HepG2 (cell line): ENCODE measurements around the gene HSD17B8. TPM values are rescaled to one million over a fixed set of nuclear protein-coding genes. Genes with fewer than 3 reads are reported as not detected.

Experiments
- ATAC-seq: fragments of 200-7000 bp; cut with Tn5 transposase; 3 replicates; pipeline ENCODE4 v1.9.1; 2020; ENCODE audit warnings: mild to moderate bottlenecking, moderate library complexity
- BruUV-seq: library from RNA; stranded (reverse); fragments of 400-500 nt; replicated peaks from 2 replicates; lab custom pipeline; 2021; lab: Mats Ljungman, UMichigan
- CTCF ChIA-PET: fragments of 300-600 bp; formaldehyde crosslinking; extraction: SDS; loops from one replicate; lab custom pipeline; 2021; ENCODE audit warnings: low total read pairs, inconsistent platforms, low intra/inter-chr PET ratio; lab: Yijun Ruan, JAX
- POLR2A ChIA-PET: fragments of 350-600 bp; sonication (Branson Sonifier 250); formaldehyde crosslinking; loops from one replicate; lab custom pipeline; 2020; ENCODE audit warnings: antibody characterized with exemption, inconsistent platforms; lab: Yijun Ruan, JAX
- DNase-seq: peaks from one replicate; pipeline ENCODE4 v3.0.0-alpha.2; 2015; ENCODE audit warnings: low spot score
- FAIRE-seq: peaks from 3 replicates; lab custom pipeline; 2011; peaks lifted over from hg19 to GRCh38; lab: Jason Lieb, UNC
- H2AFZ ChIP-seq: one replicate; pipeline ENCODE4 v1.6.1; 2011; ENCODE audit warnings: low read length, inconsistent platforms
- H3K27ac ChIP-seq: fragments of 300-600 bp; 3 replicates; pipeline ENCODE4 v1.8.0; 2011; ENCODE audit warnings: mixed run types, mild to moderate bottlenecking, mixed read lengths, low read length, inconsistent platforms; ENCODE audit not compliant: insufficient read depth; ENCODE audit errors: extremely low read length
- H3K27me3 ChIP-seq, 2 experiments: fragments of 200-600 bp in 1 of 2; 2 replicates in 1 of 2; 3 replicates in 1 of 2; pipeline versions ENCODE4 v1.6.0 to v1.8.0; 2011; ENCODE audit warnings: low read length in 2 of 2, mild to moderate bottlenecking in 2 of 2, moderate library complexity in 2 of 2, inconsistent platforms in 1 of 2; ENCODE audit not compliant: insufficient read depth in 2 of 2, control insufficient read depth in 1 of 2
- H3K36me3 ChIP-seq, 2 experiments: fragments of 200-600 bp in 1 of 2; replicated peaks in 1 of 2; 2 replicates in 1 of 2; 3 replicates in 1 of 2; pipeline versions ENCODE4 v1.5.1 to v1.8.0; 2011; ENCODE audit warnings: low read length in 2 of 2, inconsistent platforms in 1 of 2; ENCODE audit not compliant: insufficient read depth in 2 of 2, control insufficient read depth in 1 of 2
- H3K4me1 ChIP-seq: 2 replicates; pipeline ENCODE4 v1.5.1; 2012; ENCODE audit warnings: low read length, inconsistent platforms; ENCODE audit not compliant: insufficient read depth
- H3K4me2 ChIP-seq: 2 replicates; pipeline ENCODE4 v1.6.0; 2011; ENCODE audit warnings: low read depth, low read length, inconsistent platforms
- H3K4me3 ChIP-seq, 3 experiments: fragments of 200-600 bp in 1 of 3; sonication (generic), shearing (Covaris generic) in 1 of 3; replicated peaks in 1 of 3; 2 replicates each; pipeline ENCODE4 v1.5.1; 2011 to 2016; ENCODE audit warnings: low read length in 3 of 3, inconsistent platforms in 2 of 3, low read depth in 2 of 3, mild to moderate bottlenecking in 2 of 3, control low read depth in 1 of 3, mixed read lengths in 1 of 3; ENCODE audit not compliant: insufficient read depth in 1 of 3
- H3K79me2 ChIP-seq: one replicate; pipeline ENCODE4 v1.6.1; 2011; ENCODE audit warnings: low read length, inconsistent platforms; ENCODE audit not compliant: insufficient read depth
- H3K9ac ChIP-seq: 2 replicates; pipeline ENCODE4 v1.6.0; 2011; ENCODE audit warnings: mild to moderate bottlenecking, low read depth, low read length, inconsistent platforms; ENCODE audit not compliant: insufficient read depth
- H3K9me3 ChIP-seq: 2 replicates; pipeline ENCODE4 v1.5.1; 2012; ENCODE audit warnings: mild to moderate bottlenecking, low read length
- H4K20me1 ChIP-seq: 2 replicates; pipeline ENCODE4 v1.6.0; 2011; ENCODE audit warnings: inconsistent platforms, mild to moderate bottlenecking, low read length, moderate library complexity; ENCODE audit not compliant: insufficient read depth
- CEBPB ChIP-seq: IDR thresholded peaks from 2 replicates; pipeline ENCODE4 v1.6.1; 2011; ENCODE audit warnings: low read depth, low read length, improper control_type of control experiment, borderline replicate concordance
- KAT2B ChIP-seq: fragments of 150-350 bp; IDR thresholded peaks from 2 replicates; pipeline ENCODE4 v1.6.1; 2014; ENCODE audit warnings: low read depth, low read length, borderline replicate concordance
- PAWR ChIP-seq: sonication (generic); formaldehyde crosslinking; IDR thresholded peaks from 2 replicates; pipeline ENCODE4 v1.4.0; 2020; ENCODE audit warnings: missing genetic modification reagents, mild to moderate bottlenecking, borderline replicate concordance
- PREB ChIP-seq: sonication (generic); formaldehyde crosslinking; IDR thresholded peaks from 2 replicates; pipeline ENCODE4 v1.4.0; 2020; ENCODE audit warnings: missing genetic modification reagents
- PRPF4 ChIP-seq: fragments of 200-400 bp; formaldehyde crosslinking; IDR thresholded peaks from 2 replicates; pipeline ENCODE4 v1.6.1; 2016; ENCODE audit warnings: low read length, low read depth; ENCODE audit not compliant: poor library complexity, severe bottlenecking
- ZBTB4 ChIP-seq: sonication (generic); formaldehyde crosslinking; IDR thresholded peaks from 2 replicates; pipeline ENCODE4 v1.4.0; 2020; ENCODE audit warnings: missing genetic modification reagents, mild to moderate bottlenecking, borderline replicate concordance
- ZC3H4 ChIP-seq: sonication (generic); formaldehyde crosslinking; IDR thresholded peaks from 2 replicates; pipeline ENCODE4 v1.4.0; 2020; ENCODE audit warnings: missing genetic modification reagents, borderline replicate concordance
- ZFAT ChIP-seq: sonication (generic); formaldehyde crosslinking; conservative IDR thresholded peaks from 2 replicates; pipeline ENCODE4 v1.8.1; 2023; ENCODE audit warnings: missing genetic modification reagents, inconsistent platforms
- ZMAT3 ChIP-seq: sonication (generic); formaldehyde crosslinking; conservative IDR thresholded peaks from 2 replicates; pipeline ENCODE4 v1.7.0; 2021; ENCODE audit warnings: missing genetic modification reagents
- ZNF615 ChIP-seq: sonication (generic); formaldehyde crosslinking; IDR thresholded peaks from 2 replicates; pipeline ENCODE4 v1.5.0; 2020; ENCODE audit warnings: mild to moderate bottlenecking, missing genetic modification reagents, borderline replicate concordance
- WGBS: methylation state at CpG from one replicate; pipeline ENCODE4 v1.1.6; 2017; ENCODE audit warnings: low lambda C conversion rate; 5-methylcytosine and 5-hydroxymethylcytosine counted together
- in situ Hi-C: cut with HindIII; loops from 2 replicates; pipeline ENCODE4 v1.10.0; 2017; ENCODE audit warnings: low pct_unique_long_range_greater_than_20kb; ENCODE audit not compliant: extremely low pct_ligation_motif_present
- intact Hi-C: fragments of 100-400 bp; cut with micrococcal nuclease; formaldehyde crosslinking; loops from one replicate; pipeline ENCODE4 v1.10.0; 2022; ENCODE audit not compliant: unreplicated experiment
- polyA plus RNA-seq, 8 experiments: library from polyadenylated mRNA; depleted of rRNA in 3 of 8; stranded (reverse) in 7 of 8; unstranded in 1 of 8; fragments of >200 nt; fragmentation: Illumina TruSeq in 4 of 8; extraction: Trizol in 4 of 8; gene quantifications; 2 replicates each; pipeline versions ENCODE4 v1.2.1 to v1.2.3, GENCODE V29; 2011 to 2016; ENCODE audit warnings: low read depth in 4 of 8, missing spikeins in 1 of 8, mixed read lengths in 1 of 8; ENCODE audit not compliant: insufficient read depth in 1 of 8
- total RNA-seq, 5 experiments: library from RNA; depleted of rRNA; stranded (reverse); fragments of >200 nt; fragmentation: Illumina TruSeq; extraction: Trizol; gene quantifications; 2 replicates each; pipeline ENCODE4 v1.2.3, GENCODE V29; 2016; ENCODE audit warnings: low read depth in 1 of 5

The HSD17B8 gene
- total and polyA plus RNA-seq, 2 of the 13 experiments (the other 11 are each of a cell fraction or from before 2014, with no cell fraction given): 12.6 to 20.1 TPM

GRCh38 chr6:33237741-33238140, 33.3 kb downstream of the HSD17B8 start:
- ChIA-PET POLR2A (interaction anchor here (0.8 to 3.4 kb wide), 2 partner anchors 11 to 29 kb away, joined by 3 to 16 read pairs; partner anchors contain the start of gene RING1), CTCF (no interaction called here)
- Histone ChIP-seq H3K27me3 (peaks cover 2 to 44% of the 10 kb centered on the region in 2 experiments; a peak in 4 of 5 replicates), H3K4me1 (no peaks in the 10 kb centered on the region), H4K20me1 (no peaks in the 10 kb centered on the region), H3K9ac (no peak overlapping the region), H3K4me3 (no peak overlapping the region), H3K36me3 (no peaks in the 10 kb centered on the region), H3K79me2 (no peaks in the 10 kb centered on the region), H2AFZ (no peak overlapping the region), H3K9me3 (no peaks in the 10 kb centered on the region), H3K27ac (no peak overlapping the region), H3K4me2 (no peak overlapping the region)
- WGBS: 15% methylated on average over 2 of the region's 2 CpGs
- ATAC-seq (no peak), DNase-seq (no peak), FAIRE-seq (no peak)
- in situ Hi-C loops (no loop called here), intact Hi-C loops (no loop called here)
- BruUV-seq: no TSS peak
- TF ChIP-seq PRPF4: no peak
- TF ChIP-seq ZMAT3 (CRISPR knock-in tag): no peak
- TF ChIP-seq CEBPB: peak; percentile 17; the same call in 1 of the 2 replicates
- TF ChIP-seq ZBTB4 (CRISPR knock-in tag): no peak

GRCh38 chr6:33241968-33242367, 37.5 kb downstream of the HSD17B8 start:
- no peak for ATAC-seq
- Histone ChIP-seq H3K9me3 (no peaks in the 10 kb centered on the region), H4K20me1 (no peaks in the 10 kb centered on the region), H3K4me2 (no peak overlapping the region), H3K4me3 (no peak overlapping the region), H3K27me3 (peaks cover 0 to 30% of the 10 kb centered on the region in 2 experiments; a peak in 4 of 5 replicates), H3K79me2 (no peaks in the 10 kb centered on the region), H3K36me3 (no peaks in the 10 kb centered on the region), H3K4me1 (no peaks in the 10 kb centered on the region), H2AFZ (no peak overlapping the region)
- no TSS peak for BruUV-seq
- in situ Hi-C loops: no loop called here
- FAIRE-seq: no peak
- 16% methylated on average over 3 of the region's 3 CpGs for WGBS
- DNase-seq: no peak
- CTCF ChIA-PET: no interaction called here
- TF ChIP-seq ZNF615 (CRISPR knock-in tag) (no peak), ZC3H4 (no peak), KAT2B (no peak), ZFAT (CRISPR knock-in tag) (no peak), PREB (CRISPR knock-in tag) (no peak), PAWR (CRISPR knock-in tag) (no peak)
- TF ChIP-seq, all 625 proteins: peak for 0
- intact Hi-C loops: no loop called here
- Histone ChIP-seq H3K9ac (no peak overlapping the region), H3K27ac (no peak overlapping the region)
- POLR2A ChIA-PET: no interaction called here
